Esophagus muscularis mucosa (tissue), 4 donors: ENCODE measurements around the gene CCDC124.

Experiments
- EP300 ChIP-seq: sonication (generic); formaldehyde crosslinking; IDR thresholded peaks from one replicate; pipeline ENCODE4 v1.6.1; 2017; ENCODE audit warnings: antibody characterized with exemption
- POLR2A ChIP-seq: fragments of 450-650 bp; IDR thresholded peaks from one replicate; pipeline ENCODE4 v1.6.1; 2017; ENCODE audit warnings: antibody characterized with exemption, moderate library complexity, mild to moderate bottlenecking, low read depth
- POLR2AphosphoS5 ChIP-seq, 2 donors: sonication (generic); formaldehyde crosslinking; IDR thresholded peaks; one replicate each; pipeline ENCODE4 v1.6.1; 2017; ENCODE audit warnings: antibody characterized with exemption in 2 of 2
- TF ChIP-seq, protein P1 (sequence below), 3 experiments: fragments of 200-600 bp in 2 of 3; fragments of 450-650 bp in 1 of 3; sonication (generic) in 2 of 3; IDR thresholded peaks; one replicate each; pipeline ENCODE4 v1.5.1; 2017 to 2019; ENCODE audit warnings: antibody characterized with exemption in 3 of 3, mild to moderate bottlenecking in 2 of 3, moderate library complexity in 1 of 3

DNA sequence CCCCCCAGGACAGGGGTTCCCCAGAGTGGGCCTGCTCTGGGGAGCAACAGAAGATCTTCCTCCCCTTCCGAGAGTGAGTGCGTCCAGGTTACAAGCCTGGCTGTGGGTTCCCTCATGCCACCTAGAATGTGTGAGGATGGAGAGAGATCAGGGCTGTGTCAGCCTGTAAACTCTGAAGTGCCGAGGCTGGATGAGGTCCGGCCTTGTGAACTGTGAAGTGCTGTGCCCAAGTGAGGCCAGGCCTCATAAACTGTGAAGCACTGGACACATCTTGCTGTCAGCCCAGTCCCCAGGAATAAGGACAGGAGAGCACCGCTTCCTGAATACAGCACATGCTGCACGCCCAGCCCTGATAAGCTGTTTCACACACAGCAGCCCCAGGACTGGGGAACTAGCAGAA lies 41.7 kb downstream of the CCDC124 start:
- TF ChIP-seq, protein P1, sequence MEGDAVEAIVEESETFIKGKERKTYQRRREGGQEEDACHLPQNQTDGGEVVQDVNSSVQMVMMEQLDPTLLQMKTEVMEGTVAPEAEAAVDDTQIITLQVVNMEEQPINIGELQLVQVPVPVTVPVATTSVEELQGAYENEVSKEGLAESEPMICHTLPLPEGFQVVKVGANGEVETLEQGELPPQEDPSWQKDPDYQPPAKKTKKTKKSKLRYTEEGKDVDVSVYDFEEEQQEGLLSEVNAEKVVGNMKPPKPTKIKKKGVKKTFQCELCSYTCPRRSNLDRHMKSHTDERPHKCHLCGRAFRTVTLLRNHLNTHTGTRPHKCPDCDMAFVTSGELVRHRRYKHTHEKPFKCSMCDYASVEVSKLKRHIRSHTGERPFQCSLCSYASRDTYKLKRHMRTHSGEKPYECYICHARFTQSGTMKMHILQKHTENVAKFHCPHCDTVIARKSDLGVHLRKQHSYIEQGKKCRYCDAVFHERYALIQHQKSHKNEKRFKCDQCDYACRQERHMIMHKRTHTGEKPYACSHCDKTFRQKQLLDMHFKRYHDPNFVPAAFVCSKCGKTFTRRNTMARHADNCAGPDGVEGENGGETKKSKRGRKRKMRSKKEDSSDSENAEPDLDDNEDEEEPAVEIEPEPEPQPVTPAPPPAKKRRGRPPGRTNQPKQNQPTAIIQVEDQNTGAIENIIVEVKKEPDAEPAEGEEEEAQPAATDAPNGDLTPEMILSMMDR (IDR thresholded peaks at IDR 0.05): no peak
- TF ChIP-seq POLR2AphosphoS5 (IDR thresholded peaks at IDR 0.05): no peak
- no peak for TF ChIP-seq POLR2A
- no peak for TF ChIP-seq EP300
